HEK293 (cell line): Measurements from ENCODE around the gene H3-3A.
A peak's percentile ranks its signal among the peaks of the same experiment; 100 is the strongest.

Source experiments
- FEZF1 ChIP-seq: fragments of 450-650 bp; formaldehyde crosslinking; IDR thresholded peaks from 2 replicates; pipeline ENCODE4 v1.5.1; 2016; ENCODE audit warnings: missing biosample characterization, missing genetic modification characterization
- GFI1B ChIP-seq: fragments of 450-650 bp; formaldehyde crosslinking; IDR thresholded peaks from 2 replicates; pipeline ENCODE4 v1.5.1; 2016; ENCODE audit warnings: missing biosample characterization, missing genetic modification characterization
- GLIS2 ChIP-seq: fragments of 450-650 bp; formaldehyde crosslinking; IDR thresholded peaks from 2 replicates; pipeline ENCODE4 v1.5.1; 2016; ENCODE audit warnings: missing biosample characterization, missing genetic modification characterization
- HOXD13 ChIP-seq: sonication (generic); formaldehyde crosslinking; IDR thresholded peaks from 2 replicates; pipeline ENCODE4 v1.8.0; 2022; ENCODE audit warnings: missing genetic modification reagents, borderline replicate concordance
- KLF1 ChIP-seq: fragments of 450-650 bp; formaldehyde crosslinking; IDR thresholded peaks from 2 replicates; pipeline ENCODE4 v1.5.1; 2016; ENCODE audit warnings: missing biosample characterization, missing genetic modification characterization
- KLF9 ChIP-seq: fragments of 450-650 bp; formaldehyde crosslinking; IDR thresholded peaks from 2 replicates; pipeline ENCODE4 v1.5.1; 2016; ENCODE audit warnings: missing biosample characterization, missing genetic modification characterization, low read depth
- TRIM28 ChIP-seq: IDR thresholded peaks from 2 replicates; pipeline ENCODE4 v1.6.1; 2011; ENCODE audit warnings: low read length, control low read depth, borderline replicate concordance
- WT1 ChIP-seq: fragments of 450-650 bp; formaldehyde crosslinking; IDR thresholded peaks from 2 replicates; pipeline ENCODE4 v1.5.1; 2016; ENCODE audit warnings: missing biosample characterization, missing genetic modification characterization
- ZBTB11 ChIP-seq: fragments of 450-650 bp; formaldehyde crosslinking; conservative IDR thresholded peaks from 2 replicates; pipeline ENCODE4 v1.5.1; 2016; ENCODE audit warnings: low read depth, missing biosample characterization, missing genetic modification characterization
- ZBTB49 ChIP-seq: fragments of 450-650 bp; formaldehyde crosslinking; IDR thresholded peaks from 2 replicates; pipeline ENCODE4 v1.5.1; 2016; ENCODE audit warnings: missing biosample characterization, missing genetic modification characterization, low read depth
- ZNF132 ChIP-seq: fragments of 450-650 bp; formaldehyde crosslinking; IDR thresholded peaks from 2 replicates; pipeline ENCODE4 v1.5.1; 2017; ENCODE audit warnings: missing biosample characterization, missing genetic modification characterization, borderline replicate concordance
- ZNF16 ChIP-seq: fragments of 450-650 bp; formaldehyde crosslinking; IDR thresholded peaks from 2 replicates; pipeline ENCODE4 v1.5.1; 2016; ENCODE audit warnings: low read depth, missing biosample characterization, missing genetic modification characterization
- ZNF175 ChIP-seq: fragments of 450-650 bp; formaldehyde crosslinking; IDR thresholded peaks from 2 replicates; pipeline ENCODE4 v1.5.1; 2016; ENCODE audit warnings: missing biosample characterization, missing genetic modification characterization
- ZNF184 ChIP-seq: fragments of 450-650 bp; IDR thresholded peaks from 2 replicates; pipeline ENCODE4 v1.5.1; 2018; ENCODE audit warnings: missing biosample characterization, mild to moderate bottlenecking, missing genetic modification characterization
- ZNF26 ChIP-seq: fragments of 450-650 bp; formaldehyde crosslinking; IDR thresholded peaks from 2 replicates; pipeline ENCODE4 v1.5.1; 2016; ENCODE audit warnings: missing biosample characterization, missing genetic modification characterization
- ZNF274 ChIP-seq, 2 experiments: fragments of 200-500 bp in 1 of 2; fragments of 450-650 bp in 1 of 2; sonication (Bioruptor generic) in 1 of 2; formaldehyde crosslinking in 1 of 2; IDR thresholded peaks; 2 replicates each; pipeline versions ENCODE4 v1.5.1 to v1.6.1; 2014 to 2016; ENCODE audit warnings: borderline replicate concordance in 1 of 2, inconsistent platforms in 1 of 2, low read length in 1 of 2, missing biosample characterization in 1 of 2, missing genetic modification characterization in 1 of 2
- ZNF335 ChIP-seq: fragments of 450-650 bp; formaldehyde crosslinking; conservative IDR thresholded peaks from 2 replicates; pipeline ENCODE4 v1.5.1; 2016; ENCODE audit warnings: missing biosample characterization, missing genetic modification characterization
- ZNF350 ChIP-seq: fragments of 450-650 bp; formaldehyde crosslinking; IDR thresholded peaks from 2 replicates; pipeline ENCODE4 v1.5.0; 2017; ENCODE audit warnings: missing biosample characterization, mild to moderate bottlenecking, missing genetic modification characterization
- ZNF366 ChIP-seq: fragments of 450-650 bp; formaldehyde crosslinking; conservative IDR thresholded peaks from 2 replicates; pipeline ENCODE4 v1.5.1; 2016; ENCODE audit warnings: missing biosample characterization, missing genetic modification characterization
- ZNF391 ChIP-seq: fragments of 450-650 bp; formaldehyde crosslinking; IDR thresholded peaks from 2 replicates; pipeline ENCODE4 v1.5.1; 2016; ENCODE audit warnings: low read depth, missing biosample characterization, missing genetic modification characterization, borderline replicate concordance
- ZNF398 ChIP-seq: fragments of 450-650 bp; formaldehyde crosslinking; IDR thresholded peaks from 2 replicates; pipeline ENCODE4 v1.5.1; 2017; ENCODE audit warnings: missing biosample characterization, missing genetic modification characterization
- ZNF449 ChIP-seq: fragments of 450-650 bp; formaldehyde crosslinking; IDR thresholded peaks from 2 replicates; pipeline ENCODE4 v1.5.1; 2017; ENCODE audit warnings: missing biosample characterization, mild to moderate bottlenecking, missing genetic modification characterization, moderate library complexity
- ZNF549 ChIP-seq: fragments of 450-650 bp; IDR thresholded peaks from 2 replicates; pipeline ENCODE4 v1.5.1; 2018; ENCODE audit warnings: missing biosample characterization, missing genetic modification characterization, mild to moderate bottlenecking, inconsistent platforms, moderate library complexity
- ZNF560 ChIP-seq: fragments of 450-650 bp; formaldehyde crosslinking; IDR thresholded peaks from 2 replicates; pipeline ENCODE4 v1.5.1; 2017; ENCODE audit warnings: missing biosample characterization, missing genetic modification characterization, borderline replicate concordance
- ZNF677 ChIP-seq: fragments of 450-650 bp; IDR thresholded peaks from 2 replicates; pipeline ENCODE4 v1.5.0; 2018; ENCODE audit warnings: missing biosample characterization, mild to moderate bottlenecking, missing genetic modification characterization, moderate library complexity
- ZNF704 ChIP-seq: fragments of 450-650 bp; formaldehyde crosslinking; IDR thresholded peaks from 2 replicates; pipeline ENCODE4 v1.5.1; 2016; ENCODE audit warnings: missing biosample characterization, missing genetic modification characterization
- ZNF707 ChIP-seq: fragments of 450-650 bp; formaldehyde crosslinking; IDR thresholded peaks from 2 replicates; pipeline ENCODE4 v1.5.1; 2016; ENCODE audit warnings: missing biosample characterization, missing genetic modification characterization
- ZNF792 ChIP-seq: fragments of 450-650 bp; formaldehyde crosslinking; IDR thresholded peaks from 2 replicates; pipeline ENCODE4 v1.5.1; 2016; ENCODE audit warnings: missing biosample characterization, missing genetic modification characterization

The H3-3A gene

GRCh38 chr1:226082959-226083301 lies 20.4 kb downstream of the H3-3A start (continued):
- TF ChIP-seq WT1 (tag by site-specific recombination), result no peak
- TF ChIP-seq ZNF366 (tag by site-specific recombination), result no peak
- TF ChIP-seq ZNF350 (tag by site-specific recombination), result no peak
- TF ChIP-seq ZNF132 (tag by site-specific recombination), result no peak
- no peak for TF ChIP-seq ZNF274 (IDR thresholded peaks at IDR 0.05; ENCODE audit: low read length)
- TF ChIP-seq ZNF274 (tag by site-specific recombination; IDR thresholded peaks at IDR 0.05; ENCODE audit: borderline replicate concordance), result no peak
- no peak for TF ChIP-seq ZNF184 (tag by site-specific recombination)
- no peak for TF ChIP-seq KLF9 (tag by site-specific recombination)
- no peak for TF ChIP-seq GLIS2 (tag by site-specific recombination)
- no peak for TF ChIP-seq ZNF560 (tag by site-specific recombination)
- no peak for TF ChIP-seq ZNF335 (tag by site-specific recombination)
- no peak for TF ChIP-seq ZNF449
- peak; percentile 64; the same call in 1 of the 2 replicates for TF ChIP-seq ZNF398 (tag by site-specific recombination)
- no peak for TF ChIP-seq ZNF677
- TF ChIP-seq KLF1, result no peak
- no peak for TF ChIP-seq ZNF704 (tag by site-specific recombination)
- TF ChIP-seq ZNF26, result no peak
- TF ChIP-seq ZNF792 (tag by site-specific recombination), result no peak
- TF ChIP-seq TRIM28, result no peak
- TF ChIP-seq ZNF175 (tag by site-specific recombination), result no peak
- no peak for TF ChIP-seq GFI1B (tag by site-specific recombination)
- no peak for TF ChIP-seq ZBTB49 (tag by site-specific recombination)
- TF ChIP-seq ZNF549, result no peak
- no peak for TF ChIP-seq HOXD13 (CRISPR knock-in tag)
- TF ChIP-seq ZNF707, result no peak; the same call in 1 of the 2 replicates
- no peak for TF ChIP-seq ZNF16 (tag by site-specific recombination)
- TF ChIP-seq ZNF391 (tag by site-specific recombination), result no peak
- TF ChIP-seq ZBTB11, result peak; percentile 92
- TF ChIP-seq FEZF1 (tag by site-specific recombination), result 0 out of 2 replicates have a peak, but pooled peaks have one; percentile 5
